Heart left ventricle (tissue), 13 donors: ENCODE measurements around the gene ZDHHC22.

Experiments
- POLR2A ChIP-seq, 2 donors: fragments of 450-650 bp; IDR thresholded peaks; one replicate each; pipeline ENCODE4 v1.6.1; 2017; ENCODE audit warnings: antibody characterized with exemption in 2 of 2, mild to moderate bottlenecking in 2 of 2, moderate library complexity in 2 of 2
- TF ChIP-seq, protein P1 (sequence below), 12 donors: fragments of 200-600 bp; sonication (generic) in 4 of 12; IDR thresholded peaks; one replicate each; pipeline versions ENCODE4 v1.5.0 to v1.8.0; 2018 to 2022; ENCODE audit warnings: antibody characterized with exemption in 12 of 12, mild to moderate bottlenecking in 5 of 12
- donor health status: ischemic (EF 13 %, LVEDD 7.1; RV severe dilation, severe dysfunction).
- donor health status: DM: no; HTN: yes; CAD: no.
- donor health status: DM: no; HTN: no; CAD: no.
- donor health status: ischemic (EF 25% LVEDD 6.9; RV normal size, moderate dysfunction).
- donor health status: ischemic (EF 25% LVEDD 5.7; RV mildly dilated, moderate dysfunction).
- donor health status: ischemic (EF 35%, LVEDD 5.7; RV mildly dilated, moderate dysfunction).
- donor health status: nonischemic (EF 11% LVEDD 7.7; RV severe dilation, severe dysfunction).
- donor health status: DM: yes; HTN: yes; CAD: no.
- donor health status: PGD.
- donor health status: ischemic (EF 29% LVEDD 5.4; RV normal size, mild dysfunction).
- donor health status: nonischemic (EF 23%, LVEDD 6.1; RV moderate dilation, normal function).

DNA sequence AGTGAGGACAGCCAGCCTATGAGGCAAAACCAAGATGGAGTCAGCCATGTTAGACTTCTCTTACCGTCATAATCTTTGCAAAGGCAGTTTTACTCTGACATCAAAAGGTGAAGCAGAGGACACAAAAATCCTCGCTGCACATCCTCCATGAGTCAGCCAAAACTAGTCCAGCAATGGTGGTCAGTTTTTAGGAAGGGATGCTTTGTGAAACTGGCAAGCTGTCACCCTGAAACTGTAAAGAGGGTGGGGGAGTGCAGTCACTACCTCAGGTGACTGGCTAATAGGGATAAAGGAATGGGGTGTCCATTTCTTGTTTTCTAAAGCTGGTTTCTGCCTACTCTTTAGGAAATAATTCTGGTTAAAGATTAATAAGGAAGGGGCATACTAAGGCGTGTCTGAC, 48.9 kb downstream of the ZDHHC22 start:
- TF ChIP-seq, protein P1, sequence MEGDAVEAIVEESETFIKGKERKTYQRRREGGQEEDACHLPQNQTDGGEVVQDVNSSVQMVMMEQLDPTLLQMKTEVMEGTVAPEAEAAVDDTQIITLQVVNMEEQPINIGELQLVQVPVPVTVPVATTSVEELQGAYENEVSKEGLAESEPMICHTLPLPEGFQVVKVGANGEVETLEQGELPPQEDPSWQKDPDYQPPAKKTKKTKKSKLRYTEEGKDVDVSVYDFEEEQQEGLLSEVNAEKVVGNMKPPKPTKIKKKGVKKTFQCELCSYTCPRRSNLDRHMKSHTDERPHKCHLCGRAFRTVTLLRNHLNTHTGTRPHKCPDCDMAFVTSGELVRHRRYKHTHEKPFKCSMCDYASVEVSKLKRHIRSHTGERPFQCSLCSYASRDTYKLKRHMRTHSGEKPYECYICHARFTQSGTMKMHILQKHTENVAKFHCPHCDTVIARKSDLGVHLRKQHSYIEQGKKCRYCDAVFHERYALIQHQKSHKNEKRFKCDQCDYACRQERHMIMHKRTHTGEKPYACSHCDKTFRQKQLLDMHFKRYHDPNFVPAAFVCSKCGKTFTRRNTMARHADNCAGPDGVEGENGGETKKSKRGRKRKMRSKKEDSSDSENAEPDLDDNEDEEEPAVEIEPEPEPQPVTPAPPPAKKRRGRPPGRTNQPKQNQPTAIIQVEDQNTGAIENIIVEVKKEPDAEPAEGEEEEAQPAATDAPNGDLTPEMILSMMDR (IDR thresholded peaks at IDR 0.05), result no peak
- TF ChIP-seq POLR2A (IDR thresholded peaks at IDR 0.05), result no peak
